Adrenal gland (tissue), 5 donors: ENCODE measurements around the gene TMOD4.

Experiments
- CTCF ChIP-seq, 6 experiments: fragments of 450-650 bp in 4 of 6; fragments of 200-600 bp in 2 of 6; sonication (generic) in 1 of 6; IDR thresholded peaks; 1 replicate in 5 of 6; 2 replicates in 1 of 6; pipeline versions ENCODE4 v1.5.1 to v1.8.0; 2016 to 2021; ENCODE audit warnings: antibody characterized with exemption in 6 of 6, mild to moderate bottlenecking in 2 of 6, moderate library complexity in 1 of 6
- POLR2A ChIP-seq, 2 donors: fragments of 450-650 bp; IDR thresholded peaks; one replicate each; pipeline ENCODE4 v1.6.1; 2017; ENCODE audit warnings: antibody characterized with exemption in 2 of 2, mild to moderate bottlenecking in 2 of 2, moderate library complexity in 1 of 2
- donor health status: DM: no; HTN: no; CAD: no.

- TF ChIP-seq CTCF (IDR thresholded peaks at IDR 0.05) (no peak), POLR2A (IDR thresholded peaks at IDR 0.05) (no peak)
Observed at GRCh38 chr1:151145304-151146071, 30.3 kb downstream of the TMOD4 start.
